GM10248 (cell line): ENCODE data around the gene HUNK.
"Not testable (repeated sequence)": the region's sequence is repeated elsewhere in the genome, so short reads cannot be mapped to it uniquely, and the experiment has no call there.

Experiments
- CTCF ChIA-PET: fragments of 300-600 bp; sonication (Branson Sonifier 250); formaldehyde crosslinking; extraction: SDS; loops from one replicate; lab custom pipeline; 2021; ENCODE audit warnings: antibody characterized with exemption; lab: Yijun Ruan, JAX
- POLR2A ChIA-PET: fragments of 350-650 bp; sonication (Branson Sonifier 250); formaldehyde crosslinking; extraction: SDS; loops from one replicate; lab custom pipeline; 2020; ENCODE audit warnings: antibody characterized with exemption; lab: Yijun Ruan, JAX
- DNase-seq: peaks from one replicate; pipeline ENCODE4 v3.0.0; 2012; ENCODE audit errors: extremely low spot score
- CTCF ChIP-seq: IDR thresholded peaks from 2 replicates; pipeline ENCODE4 v1.5.1; 2012; ENCODE audit warnings: mild to moderate bottlenecking, low read depth; ENCODE audit errors: extremely low read depth, missing control alignments, control extremely low read depth

The HUNK gene

GRCh38 chr21:32034850-32035249, 162.0 kb downstream of the HUNK start:
- no peak for DNase-seq
- POLR2A ChIA-PET: no interaction called here
- CTCF ChIA-PET: no interaction called here
- no peak for TF ChIP-seq CTCF

GRCh38 chr21:32035617-32036016, 162.8 kb downstream of the HUNK start:
- DNase-seq: no peak
- ChIA-PET POLR2A (no interaction called here), CTCF (no interaction called here)
- TF ChIP-seq CTCF: no peak

GRCh38 chr21:32036756-32037155, 163.9 kb downstream of the HUNK start:
- TF ChIP-seq CTCF: no peak
- ChIA-PET POLR2A (no interaction called here), CTCF (no interaction called here)
- no peak for DNase-seq

- CTCF ChIA-PET, POLR2A ChIA-PET, DNase-seq: not testable (repeated sequence)
Measured at GRCh38 chr21:32038751-32039150, 165.9 kb downstream of the HUNK start.

- ChIA-PET CTCF (no interaction called here), POLR2A (no interaction called here)
- no peak for DNase-seq
- no peak for TF ChIP-seq CTCF
Measured at GRCh38 chr21:32043458-32043857, 170.6 kb downstream of the HUNK start.

- POLR2A ChIA-PET: no interaction called here
- CTCF ChIA-PET: no interaction called here
- DNase-seq: no peak
- no peak for TF ChIP-seq CTCF
Measured at GRCh38 chr21:32044205-32045180, 171.7 kb downstream of the HUNK start.

GRCh38 chr21:32046191-32046590, 173.4 kb downstream of the HUNK start:
- no peak for DNase-seq
- ChIA-PET POLR2A (no interaction called here), CTCF (interaction anchor here (1.0 kb wide), 1 partner anchor 17 kb away, joined by 3 read pairs; no protein-coding TSS in a partner anchor)
- TF ChIP-seq CTCF: no peak
